PC-9 (cell line): ENCODE results near the gene PRR33.

Experiments used
- EZH2 ChIP-seq: fragments of 200-600 bp; sonication (generic); IDR thresholded peaks from 2 replicates; pipeline ENCODE4 v1.8.0; 2017; ENCODE audit warnings: antibody characterized with exemption, low read depth
- TF ChIP-seq, protein P1 (sequence below): fragments of 200-600 bp; sonication (generic); conservative IDR thresholded peaks from 2 replicates; pipeline ENCODE4 v1.6.1; 2017; ENCODE audit warnings: mixed run types, antibody characterized with exemption, mild to moderate bottlenecking, moderate library complexity

DNA sequence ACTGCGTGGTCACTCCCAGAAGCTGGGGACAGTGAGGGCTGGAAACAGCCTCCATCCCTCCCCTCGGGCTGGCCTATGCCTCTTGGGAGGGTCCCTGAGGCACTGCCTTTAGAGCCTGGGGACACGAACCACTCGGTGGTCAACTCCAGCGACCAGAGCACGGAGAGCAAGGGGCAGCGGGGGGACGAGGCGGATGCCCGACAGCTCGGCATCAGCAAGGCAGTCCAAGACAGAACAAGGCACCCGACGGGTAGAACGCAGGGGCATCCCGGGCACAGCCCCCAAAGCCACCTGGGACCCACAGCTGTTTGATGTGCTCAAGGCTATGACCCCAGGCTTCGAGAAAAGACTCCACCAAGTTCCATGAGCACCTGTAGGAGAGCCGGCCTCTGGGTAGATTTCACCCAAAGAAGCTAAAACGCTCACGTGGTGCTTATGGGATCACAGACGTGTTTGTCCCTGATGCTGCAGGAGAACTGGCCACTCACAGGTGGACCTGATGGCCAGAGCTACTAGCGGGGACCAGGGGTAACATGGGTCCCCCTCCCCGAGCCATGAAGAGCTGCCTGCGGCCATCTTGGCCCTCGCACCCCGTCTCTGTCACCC is 39.3 kb downstream of the PRR33 start:
- TF ChIP-seq, protein P1, sequence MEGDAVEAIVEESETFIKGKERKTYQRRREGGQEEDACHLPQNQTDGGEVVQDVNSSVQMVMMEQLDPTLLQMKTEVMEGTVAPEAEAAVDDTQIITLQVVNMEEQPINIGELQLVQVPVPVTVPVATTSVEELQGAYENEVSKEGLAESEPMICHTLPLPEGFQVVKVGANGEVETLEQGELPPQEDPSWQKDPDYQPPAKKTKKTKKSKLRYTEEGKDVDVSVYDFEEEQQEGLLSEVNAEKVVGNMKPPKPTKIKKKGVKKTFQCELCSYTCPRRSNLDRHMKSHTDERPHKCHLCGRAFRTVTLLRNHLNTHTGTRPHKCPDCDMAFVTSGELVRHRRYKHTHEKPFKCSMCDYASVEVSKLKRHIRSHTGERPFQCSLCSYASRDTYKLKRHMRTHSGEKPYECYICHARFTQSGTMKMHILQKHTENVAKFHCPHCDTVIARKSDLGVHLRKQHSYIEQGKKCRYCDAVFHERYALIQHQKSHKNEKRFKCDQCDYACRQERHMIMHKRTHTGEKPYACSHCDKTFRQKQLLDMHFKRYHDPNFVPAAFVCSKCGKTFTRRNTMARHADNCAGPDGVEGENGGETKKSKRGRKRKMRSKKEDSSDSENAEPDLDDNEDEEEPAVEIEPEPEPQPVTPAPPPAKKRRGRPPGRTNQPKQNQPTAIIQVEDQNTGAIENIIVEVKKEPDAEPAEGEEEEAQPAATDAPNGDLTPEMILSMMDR: no peak
- no peak for TF ChIP-seq EZH2
